Activated T-cell treated with anti-CD3 and anti-CD28 coated beads for 24 hours (primary cell): ENCODE data around the gene GPD2.
"Not testable (repeated sequence)": the region's sequence is repeated elsewhere in the genome, so short reads cannot be mapped to it uniquely, and the experiment has no call there.

ENCODE experiments used
- DNase-seq: peaks from one replicate; pipeline ENCODE4 v3.0.0-alpha.2; 2020; ENCODE audit warnings: low read depth

The GPD2 gene

DNA sequence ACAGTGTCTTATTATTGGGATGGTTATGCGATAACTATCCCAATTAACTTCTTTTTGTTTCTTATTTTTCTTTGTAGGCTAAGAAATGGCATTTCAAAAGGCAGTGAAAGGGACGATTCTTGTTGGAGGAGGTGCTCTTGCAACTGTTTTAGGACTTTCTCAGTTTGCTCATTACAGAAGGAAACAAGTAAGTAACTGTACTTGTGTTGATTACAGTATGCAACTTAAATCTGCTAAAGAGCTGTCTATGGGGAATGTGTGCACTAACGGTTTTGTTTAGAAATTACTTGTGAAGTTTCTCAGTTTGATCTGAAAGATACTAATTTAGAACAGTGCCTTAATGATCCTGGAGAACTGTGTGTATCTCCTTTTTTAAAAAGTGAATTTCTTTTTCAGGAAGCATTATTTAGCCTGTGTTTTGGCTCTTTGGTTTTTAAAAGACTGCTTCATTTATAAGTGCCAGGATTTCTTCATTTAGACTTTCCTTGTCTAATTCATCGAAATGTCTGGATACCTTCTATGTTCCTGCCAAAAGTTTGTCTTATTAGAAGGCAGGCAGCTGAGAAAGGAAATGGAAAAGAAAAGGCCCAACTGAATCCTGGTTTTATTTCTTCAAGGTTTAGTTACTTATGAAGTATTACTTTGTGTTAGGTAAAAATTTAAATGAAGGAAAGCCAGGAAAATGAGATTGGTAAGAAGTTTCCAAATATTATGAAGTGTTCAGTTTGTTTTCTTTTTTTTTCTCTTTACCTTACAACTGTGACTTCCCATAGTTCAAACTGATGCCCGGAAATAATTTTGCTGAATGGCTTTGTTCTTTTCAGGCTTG is 40.1 kb downstream of the GPD2 start:
- no peak for DNase-seq

DNA sequence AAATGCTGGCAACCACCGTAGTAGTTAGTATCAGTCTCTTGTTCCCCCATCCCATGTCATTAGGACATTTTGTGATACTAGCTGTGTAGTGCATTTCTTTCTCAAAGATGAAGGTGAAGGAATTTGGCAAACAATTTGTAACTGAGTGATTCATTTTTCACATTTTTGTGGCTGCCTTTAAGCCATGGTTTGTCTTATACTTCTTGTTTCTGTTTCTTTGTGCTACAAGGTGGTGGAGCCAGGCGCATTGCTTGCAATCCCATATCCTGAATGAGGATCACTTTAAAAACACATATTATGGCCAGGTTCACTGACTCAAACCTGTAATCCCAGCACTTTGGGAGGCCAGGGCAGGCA is 40.6 kb downstream of the GPD2 start:
- DNase-seq: no peak

DNA sequence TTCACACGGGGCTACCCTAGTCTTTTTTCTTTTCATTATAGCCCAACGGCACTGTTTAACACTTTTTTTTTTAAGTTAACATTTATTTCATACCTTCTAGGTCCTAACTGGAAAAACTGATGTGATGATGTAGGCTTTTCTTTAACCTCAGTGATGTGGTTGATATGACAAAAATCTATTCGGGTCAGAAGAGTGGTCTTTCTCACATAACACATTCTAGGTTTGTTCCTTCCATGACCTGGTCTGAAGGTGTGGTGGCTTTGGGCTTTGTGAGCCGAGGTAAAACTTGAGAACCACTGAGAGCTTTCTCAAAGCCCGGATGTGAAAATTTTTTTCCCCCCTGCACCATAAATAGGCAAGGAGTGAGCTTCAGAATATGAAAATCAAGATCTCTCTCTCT is 44.2 kb downstream of the GPD2 start:
- DNase-seq: no peak

DNA sequence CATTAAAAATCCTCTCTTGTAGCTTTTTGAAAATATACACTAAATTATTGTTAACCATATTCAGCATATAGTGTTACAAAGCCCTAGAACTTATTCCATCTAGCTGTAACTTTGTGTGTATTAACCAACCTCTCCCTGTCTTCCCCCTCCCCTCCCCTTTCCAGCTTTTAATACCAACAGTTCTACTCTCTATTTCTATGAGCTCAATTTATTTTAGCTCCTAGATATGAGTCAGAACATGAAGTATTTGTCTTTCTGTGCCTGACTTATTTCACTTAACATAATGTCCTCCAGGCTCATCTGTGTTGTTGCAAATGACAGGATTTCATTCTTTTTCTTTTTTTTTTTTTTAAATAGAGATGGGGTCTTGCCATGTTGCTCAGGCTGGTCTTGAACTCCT is 45.1 kb downstream of the GPD2 start:
- no peak for DNase-seq

DNA sequence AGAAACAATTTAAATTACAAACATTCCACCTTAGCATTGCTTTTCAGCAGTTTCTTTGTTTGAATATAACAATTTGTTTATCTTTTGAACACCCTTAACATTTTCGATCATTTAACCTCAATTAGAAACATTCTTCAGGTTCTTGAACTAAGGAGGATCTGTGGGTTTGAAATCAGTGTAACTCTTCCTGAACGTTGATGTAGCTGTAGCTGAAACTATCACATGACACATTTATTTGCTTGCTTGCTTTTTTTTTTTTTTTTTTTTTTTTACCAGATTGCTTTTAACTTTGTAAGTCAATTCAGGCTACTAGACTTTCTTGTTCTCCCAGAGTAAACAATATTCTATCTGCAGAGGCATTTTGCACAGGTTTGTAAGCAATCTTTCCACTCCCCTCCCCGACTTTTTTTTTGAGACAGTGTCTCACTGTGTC is 47.6 kb downstream of the GPD2 start:
- no peak for DNase-seq

DNA sequence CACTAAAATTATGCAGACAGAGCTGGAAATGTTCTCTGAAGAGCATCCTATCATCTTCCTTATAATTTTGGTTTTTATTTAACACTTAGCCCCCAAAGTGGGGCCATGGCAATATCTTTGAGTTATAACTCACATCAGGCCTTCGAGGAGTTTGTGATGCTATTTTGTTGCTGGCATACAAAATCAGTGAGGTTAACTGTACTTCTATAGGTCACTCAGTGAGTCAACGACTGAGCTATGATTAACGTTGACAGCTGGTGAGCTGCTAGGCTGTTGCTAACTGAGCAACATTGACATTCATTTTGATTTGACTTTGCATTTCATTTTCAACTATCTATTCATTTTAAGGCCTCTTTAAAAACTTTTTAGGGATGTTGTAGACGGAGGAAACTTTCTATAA is 50.0 kb downstream of the GPD2 start:
- no peak for DNase-seq

DNA sequence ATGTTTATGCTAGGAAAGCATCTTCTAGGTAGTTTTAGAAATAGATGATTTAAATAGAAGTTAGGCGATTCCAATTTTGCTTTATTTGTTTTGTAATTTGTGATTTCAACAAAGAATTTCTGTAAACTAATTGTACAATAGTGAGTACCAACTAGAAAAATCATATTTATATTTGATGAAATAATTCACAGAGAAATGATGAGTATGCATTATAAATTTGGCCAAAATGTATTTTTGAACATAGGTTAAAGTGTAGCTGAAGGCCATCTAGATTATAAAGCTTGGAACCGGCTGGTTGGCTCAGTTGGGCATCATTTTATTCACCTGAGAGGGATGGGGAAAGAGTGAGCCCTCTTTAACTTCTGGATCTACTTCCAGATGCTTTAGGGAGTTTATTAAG is 50.4 kb downstream of the GPD2 start:
- DNase-seq: no peak

DNA sequence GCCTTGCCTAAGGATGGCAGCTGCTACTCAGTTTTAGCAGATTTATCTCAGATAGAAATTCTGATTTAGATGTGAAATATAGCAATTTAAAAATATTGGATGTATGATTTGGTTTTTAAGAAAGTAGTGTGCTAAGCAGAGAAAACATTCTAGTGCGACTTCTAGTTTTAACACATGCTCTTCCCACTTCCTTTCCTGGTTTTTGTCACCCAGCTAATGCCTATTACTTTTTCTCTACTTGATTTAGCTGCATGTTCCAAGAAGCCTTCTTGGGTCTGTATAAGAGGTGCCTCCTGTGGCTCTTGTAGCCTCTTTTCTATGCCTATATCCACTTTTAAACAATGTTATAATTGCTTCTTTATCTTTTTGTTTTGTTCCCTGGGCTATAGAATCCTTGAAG is 53.0 kb downstream of the GPD2 start:
- DNase-seq: no peak

DNA sequence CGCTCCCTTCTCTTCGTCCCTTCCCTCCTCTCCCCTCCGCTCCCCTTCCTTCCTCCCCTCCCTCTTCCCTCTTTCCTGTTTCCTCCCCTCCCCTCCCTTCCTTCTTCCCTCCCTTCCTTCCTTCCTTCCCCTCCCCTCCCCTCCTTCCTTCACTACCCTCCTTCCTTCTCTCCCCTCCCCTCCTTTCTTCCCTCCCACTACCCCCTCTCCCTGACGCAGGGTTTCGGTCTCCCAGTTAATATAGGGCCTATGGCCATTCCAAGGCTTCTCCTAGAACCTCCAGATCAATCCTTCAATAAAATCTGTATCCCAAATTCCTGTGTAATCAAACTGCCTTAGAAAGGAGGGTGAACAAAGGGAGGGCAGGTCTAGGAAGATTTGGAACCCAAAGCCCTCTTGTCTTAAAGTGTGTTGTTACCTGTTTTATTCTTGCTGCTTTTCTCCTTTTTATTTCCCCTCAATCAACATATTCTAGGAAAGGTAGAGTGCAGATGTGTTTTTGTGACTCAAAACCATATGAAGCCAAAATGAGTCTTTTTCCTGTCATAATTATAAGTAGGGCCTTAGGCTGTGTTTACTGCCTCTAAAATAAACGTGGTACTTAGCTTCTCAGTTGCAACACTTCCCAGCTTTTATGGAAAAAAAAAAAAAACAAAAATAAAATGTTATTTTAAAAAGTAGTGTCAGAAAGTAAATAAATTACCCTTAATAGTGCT is 53.7 kb downstream of the GPD2 start:
- DNase-seq: no peak

DNA sequence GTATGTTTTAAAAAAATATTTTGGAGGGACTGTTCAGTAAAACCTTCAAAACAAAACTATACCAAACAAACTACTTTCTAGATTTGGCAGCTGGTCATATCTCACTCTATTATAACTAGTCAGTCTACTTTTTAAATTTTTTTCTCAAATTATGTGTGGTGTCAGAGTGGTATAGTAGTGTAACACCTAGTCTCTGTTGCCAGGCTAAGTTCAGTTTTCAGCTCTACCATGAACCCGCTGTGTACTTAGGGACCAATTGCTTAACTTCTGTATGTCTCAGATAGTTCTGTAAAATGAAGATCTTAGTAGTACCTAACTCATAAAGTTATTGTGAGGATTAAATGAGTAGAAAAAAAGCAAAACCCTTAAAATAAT is 54.3 kb downstream of the GPD2 start:
- DNase-seq: no peak

DNA sequence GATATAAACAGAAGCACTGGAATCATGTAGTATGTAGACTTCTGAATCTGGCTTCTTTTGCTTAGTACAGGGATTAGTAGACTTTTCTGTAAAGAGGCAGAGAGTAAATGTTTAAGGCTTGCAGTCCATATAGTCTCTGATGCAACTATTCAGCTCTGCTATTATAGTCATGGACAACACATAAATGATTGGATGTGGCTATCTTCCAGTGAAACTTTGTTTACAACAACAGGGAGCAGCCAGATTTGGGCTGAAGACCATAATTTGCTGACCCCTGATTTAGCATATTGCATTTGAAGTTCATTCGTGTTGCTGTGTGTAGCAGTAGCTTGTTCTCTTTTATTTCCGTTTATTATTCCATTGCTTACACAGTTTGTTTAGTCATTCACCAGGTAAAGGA is 55.0 kb downstream of the GPD2 start:
- no peak for DNase-seq

DNA sequence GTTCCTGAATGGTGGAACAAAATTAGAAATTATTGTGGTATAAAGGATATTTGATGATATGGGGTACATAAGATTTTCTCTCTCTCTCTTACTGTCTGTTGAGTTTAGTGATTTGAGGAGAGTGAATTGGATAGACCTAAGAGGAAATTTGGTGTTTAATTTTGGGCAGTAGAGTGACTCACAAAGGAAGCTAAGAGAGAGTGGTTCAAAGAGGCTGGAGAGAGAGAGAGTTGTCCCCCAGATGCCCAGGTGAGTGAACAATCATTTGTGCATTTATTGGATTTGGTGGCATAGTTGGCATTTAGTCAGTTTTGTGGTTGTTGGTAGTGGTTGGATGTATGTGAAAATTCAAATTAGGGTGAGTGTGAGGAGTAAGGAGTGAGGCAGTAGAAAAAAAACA is 56.8 kb downstream of the GPD2 start:
- DNase-seq: no peak

DNA sequence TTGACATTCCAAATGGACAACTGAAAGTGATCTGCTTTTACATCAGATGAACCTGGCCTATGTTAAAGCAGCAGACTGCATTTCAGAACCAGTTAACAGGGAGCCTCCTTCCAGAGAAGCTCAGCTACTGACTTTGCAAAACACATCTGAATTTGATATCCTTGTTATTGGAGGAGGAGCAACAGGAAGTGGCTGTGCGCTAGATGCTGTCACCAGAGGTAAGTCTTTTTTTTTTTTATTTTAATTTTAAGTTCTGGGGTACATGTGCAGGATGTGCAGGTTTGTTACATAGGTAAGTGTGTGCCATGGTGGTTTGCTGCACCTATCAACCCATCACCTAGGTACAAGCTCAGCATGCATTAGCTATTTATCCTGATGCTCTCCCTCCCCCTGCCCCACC is 59.8 kb downstream of the GPD2 start:
- not testable (repeated sequence) for DNase-seq

DNA sequence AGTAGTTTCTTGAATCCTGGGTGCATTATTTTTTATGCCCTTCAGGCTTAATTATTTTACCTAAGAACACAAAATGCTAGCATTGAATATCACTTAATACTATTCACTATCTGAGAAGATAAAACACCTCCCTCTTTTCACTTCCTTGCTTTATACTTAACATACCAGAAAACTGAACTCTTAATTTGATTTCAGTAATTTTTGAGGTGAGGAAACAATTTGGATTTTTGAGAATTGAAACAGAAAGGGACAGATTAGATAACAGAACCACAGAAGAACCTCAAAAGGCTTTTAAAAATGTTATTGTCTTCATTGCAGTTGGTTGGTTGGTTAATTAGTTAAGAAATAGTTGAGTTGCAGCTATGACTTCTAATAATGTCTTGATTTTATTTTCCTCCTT is 69.5 kb downstream of the GPD2 start:
- DNase-seq: no peak

DNA sequence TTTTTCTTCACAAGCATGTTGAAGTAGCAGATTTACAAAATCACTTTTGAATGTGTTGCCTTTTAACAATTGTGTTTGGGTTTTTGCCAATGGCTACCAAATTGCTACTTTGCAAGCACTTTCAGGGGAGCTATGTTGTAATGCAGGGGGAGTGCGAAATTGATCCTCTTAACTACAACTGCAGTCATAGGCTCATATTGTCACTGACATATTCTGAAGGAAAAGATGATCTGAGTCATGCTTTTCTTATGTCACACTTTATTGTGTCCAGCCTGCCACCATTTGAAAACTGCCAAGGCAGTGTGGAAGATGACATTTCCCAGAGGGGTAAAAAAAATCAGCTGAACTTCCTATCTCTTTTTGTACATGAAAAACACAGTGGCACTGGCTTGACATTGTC is 74.9 kb downstream of the GPD2 start:
- DNase-seq: no peak

DNA sequence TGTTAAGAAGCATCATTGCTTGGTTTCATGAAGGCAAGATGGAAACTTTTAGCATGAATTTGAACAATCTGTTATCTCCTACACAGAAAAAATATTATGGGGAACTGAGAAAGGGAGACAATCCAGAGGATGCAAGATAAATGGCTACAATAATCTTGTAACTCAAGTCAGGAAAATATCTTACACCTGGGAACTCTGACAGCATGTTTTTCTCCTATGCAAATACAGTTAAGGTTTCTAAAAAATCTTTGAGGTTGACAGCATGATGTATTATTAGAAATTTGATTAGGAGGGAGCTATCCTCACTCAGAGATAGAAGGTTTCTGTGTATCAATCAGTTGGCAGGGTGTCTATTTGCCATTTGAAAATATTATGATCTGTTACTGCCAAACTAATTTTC is 75.6 kb downstream of the GPD2 start:
- no peak for DNase-seq

DNA sequence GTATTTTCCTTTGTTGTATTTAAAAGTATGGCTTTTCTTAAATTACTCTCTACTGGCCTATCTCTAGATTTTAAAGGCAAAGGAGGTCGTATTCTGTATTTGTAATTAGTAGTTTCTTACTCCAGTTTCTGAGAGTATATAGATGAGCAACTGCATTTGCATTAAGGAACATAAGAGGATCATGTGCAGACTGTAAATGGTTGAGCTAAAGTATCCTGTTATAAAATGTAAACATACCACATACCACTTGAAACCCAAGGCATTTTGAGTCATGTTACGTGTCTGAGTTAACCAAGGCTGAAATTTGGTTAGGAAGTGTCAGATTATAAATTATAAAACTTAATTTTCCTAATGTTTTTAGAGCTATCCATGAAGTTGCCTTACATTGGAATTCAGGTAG is 76.3 kb downstream of the GPD2 start:
- no peak for DNase-seq

DNA sequence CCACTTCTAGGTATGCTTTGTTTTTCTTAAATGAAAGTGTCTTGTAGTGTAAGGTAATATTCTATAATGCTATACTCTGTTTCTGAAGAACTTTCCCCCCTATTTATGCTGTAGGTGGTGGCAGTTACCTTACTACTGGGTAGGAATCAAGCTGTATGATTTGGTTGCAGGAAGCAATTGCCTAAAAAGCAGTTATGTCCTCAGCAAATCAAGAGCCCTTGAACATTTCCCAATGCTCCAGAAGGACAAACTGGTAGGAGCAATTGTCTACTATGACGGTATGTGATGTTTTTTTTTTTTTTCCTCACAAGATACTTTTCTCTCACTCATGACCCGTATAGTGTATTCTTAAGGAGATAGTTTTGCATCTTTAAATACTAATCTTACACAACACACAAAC is 77.0 kb downstream of the GPD2 start:
- DNase-seq: no peak

DNA sequence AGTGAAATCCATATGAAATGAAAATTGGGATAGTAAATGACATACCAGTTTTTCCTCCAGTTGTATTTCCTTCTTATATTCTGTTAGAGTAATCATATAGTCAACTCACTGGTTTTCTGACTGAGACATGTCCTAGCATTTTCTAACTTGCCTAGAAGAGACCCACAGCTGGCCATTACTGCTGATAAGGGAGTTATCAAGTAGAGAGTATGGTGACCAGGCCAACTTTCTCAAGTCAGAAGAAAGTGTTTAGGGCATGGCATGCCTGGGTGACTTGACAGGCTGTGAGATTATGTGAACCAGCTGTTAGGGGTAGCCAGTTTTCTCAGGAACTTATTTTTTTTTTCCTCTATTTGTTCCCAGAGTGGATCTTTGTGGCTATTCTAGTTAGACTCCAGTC is 81.2 kb downstream of the GPD2 start:
- DNase-seq: no peak

DNA sequence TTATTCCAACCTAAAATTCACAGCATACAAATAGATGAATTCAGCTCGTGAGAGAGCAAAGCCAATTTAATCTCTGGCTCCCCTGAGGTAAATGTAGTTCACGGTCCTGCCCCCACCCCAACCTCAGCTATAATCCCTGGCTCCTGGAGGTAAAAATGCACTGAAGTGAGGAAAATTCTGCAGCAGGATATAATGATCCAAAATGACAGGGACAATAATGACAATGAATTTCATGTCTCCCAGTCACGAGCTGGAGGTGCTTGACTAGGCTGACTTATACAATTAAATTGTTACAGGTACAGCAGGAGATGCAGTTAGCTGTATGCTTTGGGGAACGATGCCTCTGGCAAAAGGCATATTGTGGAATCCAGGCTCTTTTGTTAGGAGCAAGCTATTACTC is 82.0 kb downstream of the GPD2 start:
- DNase-seq: no peak

DNA sequence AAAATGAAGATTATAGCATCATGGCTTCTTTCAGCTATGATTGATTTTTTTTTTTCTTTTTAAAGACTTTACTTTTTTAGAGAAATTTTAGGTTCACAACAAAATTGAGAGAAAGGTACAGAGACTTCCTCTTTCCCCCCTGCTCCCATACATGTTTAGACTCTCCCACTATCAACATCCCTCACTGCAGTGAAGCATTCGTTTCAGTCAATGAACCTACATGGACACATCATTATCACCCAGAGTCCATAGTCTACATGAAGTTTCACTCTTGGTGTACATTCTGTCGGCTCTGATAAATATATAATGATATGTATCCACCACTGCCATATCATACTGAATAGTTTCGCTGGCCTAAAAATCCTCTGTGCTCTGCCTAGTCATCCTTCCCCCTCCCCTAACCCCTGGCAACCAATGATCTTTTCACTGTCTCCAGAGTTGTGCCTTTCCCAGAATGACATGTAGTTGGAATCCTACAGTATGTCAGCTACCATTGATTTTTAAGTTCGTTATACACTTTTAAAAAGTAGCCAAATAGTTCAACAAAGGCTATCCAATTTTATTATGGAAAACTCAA is 86.8 kb downstream of the GPD2 start:
- no peak for DNase-seq

DNA sequence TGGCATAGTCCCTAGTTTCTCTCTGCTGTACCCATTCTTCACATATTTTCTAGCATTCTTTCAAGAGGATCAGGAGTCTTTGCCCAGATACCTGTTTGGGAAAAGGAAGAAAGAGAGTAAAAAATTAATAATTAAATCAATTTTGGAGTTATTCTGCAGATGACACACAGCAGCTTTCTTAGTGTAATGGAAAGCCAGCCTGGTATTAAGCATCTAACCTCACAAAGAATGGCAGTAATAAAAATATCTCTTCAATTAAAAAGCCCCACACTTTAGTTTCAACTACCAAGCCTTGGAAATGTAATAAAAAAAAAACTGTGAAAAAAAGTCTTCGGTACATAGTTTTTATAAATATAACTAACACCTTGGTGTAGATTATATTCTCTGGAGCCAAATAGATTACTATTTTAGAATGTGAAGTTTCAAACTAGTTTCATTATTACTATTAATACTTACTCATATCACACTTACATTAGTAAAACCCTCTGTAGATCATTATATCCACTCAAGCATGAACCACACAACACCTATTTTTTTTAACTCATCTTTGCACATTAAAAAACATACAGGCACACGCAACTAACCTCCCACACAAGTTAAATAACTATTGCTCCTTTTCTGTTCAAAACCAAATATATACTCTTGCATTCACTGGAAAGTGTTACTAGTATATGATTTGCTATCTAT is 90.9 kb downstream of the GPD2 start:
- no peak for DNase-seq

DNA sequence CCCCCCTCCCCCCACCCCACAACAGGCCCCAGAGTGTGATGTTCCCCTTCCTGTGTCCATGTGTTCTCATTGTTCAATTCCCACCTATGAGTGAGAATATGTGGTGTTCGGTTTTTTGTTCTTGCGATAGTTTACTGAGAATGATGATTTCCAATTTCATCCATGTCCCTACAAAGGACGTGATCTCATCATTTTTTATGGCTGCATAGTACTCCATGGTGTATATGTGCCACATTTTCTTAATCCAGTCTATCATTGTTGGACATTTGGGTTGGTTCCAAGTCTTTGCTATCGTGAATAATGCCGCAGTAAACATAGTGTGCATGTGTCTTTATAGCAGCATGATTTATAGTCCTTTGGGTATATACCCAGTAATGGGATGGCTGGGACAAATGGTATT is 92.4 kb downstream of the GPD2 start:
- not testable (repeated sequence) for DNase-seq
